Muscle of leg (tissue), 11 donors: Measurements from ENCODE around the gene TRPV3. TPM values are rescaled to one million over a fixed set of nuclear protein-coding genes. Genes with fewer than 3 reads are reported as not detected.
A peak's percentile ranks its signal among the peaks of the same experiment; 100 is the strongest.
"Not testable (repeated sequence)": the region's sequence is repeated elsewhere in the genome, so short reads cannot be mapped to it uniquely, and the experiment has no call there.

ENCODE experiments used
- DNase-seq: peaks from one replicate; pipeline ENCODE4 v3.0.0; 2013
- H3K27ac ChIP-seq: one replicate; pipeline ENCODE4 v1.5.1; 2013; ENCODE audit warnings: mild to moderate bottlenecking, low read length, control low read depth
- H3K27me3 ChIP-seq: one replicate; pipeline ENCODE4 v1.6.1; 2013; ENCODE audit warnings: low read length; ENCODE audit not compliant: control insufficient read depth, insufficient read depth
- H3K36me3 ChIP-seq: one replicate; pipeline ENCODE4 v1.6.1; 2013; ENCODE audit warnings: low read length; ENCODE audit not compliant: control insufficient read depth, insufficient read depth
- H3K4me1 ChIP-seq: one replicate; pipeline ENCODE4 v1.6.1; 2013; ENCODE audit warnings: low read length; ENCODE audit not compliant: control insufficient read depth, insufficient read depth
- H3K4me3 ChIP-seq: one replicate; pipeline ENCODE4 v1.5.1; 2013; ENCODE audit warnings: low read length, control low read depth
- H3K9me3 ChIP-seq: replicated peaks from 2 replicates; pipeline ENCODE4 v1.6.1; 2013; ENCODE audit warnings: low read depth, low read length; ENCODE audit not compliant: control insufficient read depth
- WGBS: methylation state at CpG from one replicate; pipeline ENCODE4 v1.1.5; 2013; ENCODE audit warnings: missing lambda C conversion rate; ENCODE audit not compliant: insufficient coverage; 5-methylcytosine and 5-hydroxymethylcytosine counted together
- polyA plus RNA-seq, 8 donors: library from polyadenylated mRNA; unstranded; fragments of 120-200 nt; gene quantifications; one replicate each; pipeline versions ENCODE4 v1.2.1 to v1.2.3, GENCODE V29; 2013; ENCODE audit warnings: inconsistent platforms in 1 of 8, low replicate concordance in 1 of 8; ENCODE audit not compliant: insufficient read length in 8 of 8, insufficient read depth in 1 of 8
- total RNA-seq: library from RNA; stranded (reverse); fragments of 120-200 nt; gene quantifications from one replicate; pipeline ENCODE4 v1.2.4, GENCODE V29; 2013

The TRPV3 gene
- total and polyA plus RNA-seq, 9 donors: 0.74 to 2.4 (median 1.5) TPM

GRCh38 chr17:3479988-3480387 lies 77.6 kb downstream of the TRPV3 start:
- Histone ChIP-seq H3K27me3 (no peaks in the 10 kb centered on the region), H3K4me3 (no peak overlapping the region), H3K9me3 (no peaks in the 10 kb centered on the region), H3K27ac (no peak overlapping the region), H3K36me3 (no peaks in the 10 kb centered on the region), H3K4me1 (peaks cover 2% of the 10 kb centered on the region)
- WGBS: 100% methylated on average over 1 of the region's 3 CpGs
- DNase-seq: no peak

GRCh38 chr17:3475812-3476610 lies 81.6 kb downstream of the TRPV3 start, which contains the start of gene ASPA:
Gene ASPA (plus strand): TSS chr17:3475997. CDS start chr17:3476160, 163 bp downstream.
- Histone ChIP-seq H3K36me3 (no peaks in the 10 kb centered on the region), H3K9me3 (no peaks in the 10 kb centered on the region), H3K4me1 (peaks cover 2% of the 10 kb centered on the region), H3K27ac (peak within 1 kb of the TSS; percentile 42), H3K4me3 (peak within 1 kb of the TSS; percentile 2), H3K27me3 (no peaks in the 10 kb centered on the region)
- peak; percentile 75 for DNase-seq
- WGBS: 40% methylated on average over 1 of the region's 7 CpGs

GRCh38 chr17:3475251-3475685 lies 82.3 kb downstream of the TRPV3 start:
- H3K4me3 ChIP-seq: no peak overlapping the region
- no peaks in the 10 kb centered on the region for H3K36me3 ChIP-seq
- no peaks in the 10 kb centered on the region for H3K9me3 ChIP-seq
- peak overlapping the region; percentile 42 for H3K27ac ChIP-seq
- peaks cover 2% of the 10 kb centered on the region for H3K4me1 ChIP-seq
- DNase-seq: peak; percentile 73
- 43% methylated on average over 3 of the region's 4 CpGs for WGBS
- H3K27me3 ChIP-seq: no peaks in the 10 kb centered on the region

- H3K36me3 ChIP-seq: no peaks in the 10 kb centered on the region
- peak overlapping the region; percentile 42 for H3K27ac ChIP-seq
- DNase-seq: peak; percentile 65
- H3K4me1 ChIP-seq: peaks cover 2% of the 10 kb centered on the region
- no peaks in the 10 kb centered on the region for H3K27me3 ChIP-seq
- H3K4me3 ChIP-seq: no peak overlapping the region
- WGBS: no CpG with 5 or more reads among the region's 3 CpGs
- no peaks in the 10 kb centered on the region for H3K9me3 ChIP-seq
Measured at GRCh38 chr17:3474212-3474611, 83.4 kb downstream of the TRPV3 start.

- H3K9me3 ChIP-seq: no peaks in the 10 kb centered on the region
- WGBS: 89% methylated on average over 14 of the region's 21 CpGs
- no peaks in the 10 kb centered on the region for H3K36me3 ChIP-seq
- H3K27ac ChIP-seq: no peak overlapping the region
- H3K4me1 ChIP-seq: peaks cover 2% of the 10 kb centered on the region
- H3K4me3 ChIP-seq: no peak overlapping the region
- no peak for DNase-seq
- H3K27me3 ChIP-seq: no peaks in the 10 kb centered on the region
Measured at GRCh38 chr17:3472137-3472536, 85.5 kb downstream of the TRPV3 start.

- Histone ChIP-seq H3K27me3 (no peaks in the 10 kb centered on the region), H3K9me3 (no peaks in the 10 kb centered on the region), H3K4me1 (peaks cover 2% of the 10 kb centered on the region), H3K36me3 (no peaks in the 10 kb centered on the region), H3K4me3 (no peak within 1 kb of the TSS), H3K27ac (no peak within 1 kb of the TSS)
- 93% methylated on average over 38 of the region's 38 CpGs for WGBS
- DNase-seq: no peak
Measured at GRCh38 chr17:3471599-3471998, 86.0 kb downstream of the TRPV3 start, which contains the start of gene SPATA22. Gene SPATA22 (minus strand): TSS chr17:3471819. CDS start chr17:3469325, 2,494 bp downstream.

- no peak for DNase-seq
- no CpG with 5 or more reads among the region's 5 CpGs for WGBS
- H3K36me3 ChIP-seq: no peaks in the 10 kb centered on the region
- no peak overlapping the region for H3K27ac ChIP-seq
- H3K9me3 ChIP-seq: no peaks in the 10 kb centered on the region
- H3K4me3 ChIP-seq: no peak overlapping the region
- H3K27me3 ChIP-seq: no peaks in the 10 kb centered on the region
- H3K4me1 ChIP-seq: no peaks in the 10 kb centered on the region
Measured at GRCh38 chr17:3469529-3469928, 88.1 kb downstream of the TRPV3 start.

- H3K9me3 ChIP-seq, H3K27me3 ChIP-seq, H3K4me3 ChIP-seq, H3K27ac ChIP-seq, H3K4me1 ChIP-seq, DNase-seq, H3K36me3 ChIP-seq: not testable (repeated sequence)
- WGBS: no CpG with 5 or more reads among the region's 1 CpG
Measured at GRCh38 chr17:3466355-3466754, 91.3 kb downstream of the TRPV3 start.

Other genes starting within 250 kb of the TRPV3 start
- 0.04 TPM for gene OR3A2, start 171.5 kb downstream of the TRPV3 start, total RNA-seq
- 1 to 10 TPM in 1 of 8 donors, under 1 TPM in 5, not detected in 2; 0.11 to 2.0 (median 0.24) TPM for gene OR3A2, start 171.5 kb downstream of the TRPV3 start, polyA plus RNA-seq
- gene OR1E1, start 159.4 kb downstream of the TRPV3 start, total RNA-seq: not detected
- gene OR1E1, start 159.4 kb downstream of the TRPV3 start, polyA plus RNA-seq: not detected
- gene OR3A3, start 146.4 kb downstream of the TRPV3 start, total RNA-seq: not detected
- under 1 TPM in 5 of 8 donors, not detected in 3; 0.04 to 0.15 (median 0.07) TPM for gene OR3A3, start 146.4 kb downstream of the TRPV3 start, polyA plus RNA-seq
- not detected for gene OR1E2, start 124.0 kb downstream of the TRPV3 start, total RNA-seq
- not detected for gene OR1E2, start 124.0 kb downstream of the TRPV3 start, polyA plus RNA-seq
- 0.40 TPM for gene SPATA22, start 86.0 kb downstream of the TRPV3 start, total RNA-seq
- 1 to 10 TPM in 1 of 8 donors, under 1 TPM in 7; 0.16 to 1.4 (median 0.32) TPM for gene SPATA22, start 86.0 kb downstream of the TRPV3 start, polyA plus RNA-seq
- gene ASPA, start 81.8 kb downstream of the TRPV3 start, total RNA-seq: 3.8 TPM
- gene ASPA, start 81.8 kb downstream of the TRPV3 start, polyA plus RNA-seq: 1 to 10 TPM; 1.0 to 4.4 (median 3.0) TPM
- gene TRPV1, start 51.6 kb upstream of the TRPV3 start, total RNA-seq: 3.6 TPM
- 1 to 10 TPM; 3.7 to 8.1 (median 5.8) TPM for gene TRPV1, start 51.6 kb upstream of the TRPV3 start, polyA plus RNA-seq
- gene SHPK, start 78.4 kb upstream of the TRPV3 start, total RNA-seq: 8.8 TPM
- gene SHPK, start 78.4 kb upstream of the TRPV3 start, polyA plus RNA-seq: 1 to 10 TPM; 6.3 to 9.3 (median 7.5) TPM
- 7.2 TPM for gene CTNS, start 78.9 kb upstream of the TRPV3 start, total RNA-seq
- 10 to 100 TPM in 1 of 8 donors, 1 to 10 TPM in 7; 7.3 to 10.1 (median 8.5) TPM for gene CTNS, start 78.9 kb upstream of the TRPV3 start, polyA plus RNA-seq
- gene TAX1BP3, start 110.8 kb upstream of the TRPV3 start, total RNA-seq: 68.1 TPM
- 10 to 100 TPM; 42.6 to 80.5 (median 60.8) TPM for gene TAX1BP3, start 110.8 kb upstream of the TRPV3 start, polyA plus RNA-seq
- 16.8 TPM for gene EMC6, start 111.0 kb upstream of the TRPV3 start, total RNA-seq
- gene EMC6, start 111.0 kb upstream of the TRPV3 start, polyA plus RNA-seq: 10 to 100 TPM; 32.5 to 47.1 (median 38.5) TPM
- 18.7 TPM for gene P2RX5, start 138.3 kb upstream of the TRPV3 start, total RNA-seq
- 10 to 100 TPM; 19.9 to 35.6 (median 24.6) TPM for gene P2RX5, start 138.3 kb upstream of the TRPV3 start, polyA plus RNA-seq
- 4.3 TPM for gene HASPIN, start 166.1 kb upstream of the TRPV3 start, total RNA-seq
- 1 to 10 TPM; 4.1 to 7.4 (median 5.6) TPM for gene HASPIN, start 166.1 kb upstream of the TRPV3 start, polyA plus RNA-seq
- gene ITGAE, start 243.4 kb upstream of the TRPV3 start, total RNA-seq: 28.8 TPM
- 10 to 100 TPM; 29.2 to 34.4 (median 32.3) TPM for gene ITGAE, start 243.4 kb upstream of the TRPV3 start, polyA plus RNA-seq